ENCODE results near the gene CYP4V2.

DNA sequence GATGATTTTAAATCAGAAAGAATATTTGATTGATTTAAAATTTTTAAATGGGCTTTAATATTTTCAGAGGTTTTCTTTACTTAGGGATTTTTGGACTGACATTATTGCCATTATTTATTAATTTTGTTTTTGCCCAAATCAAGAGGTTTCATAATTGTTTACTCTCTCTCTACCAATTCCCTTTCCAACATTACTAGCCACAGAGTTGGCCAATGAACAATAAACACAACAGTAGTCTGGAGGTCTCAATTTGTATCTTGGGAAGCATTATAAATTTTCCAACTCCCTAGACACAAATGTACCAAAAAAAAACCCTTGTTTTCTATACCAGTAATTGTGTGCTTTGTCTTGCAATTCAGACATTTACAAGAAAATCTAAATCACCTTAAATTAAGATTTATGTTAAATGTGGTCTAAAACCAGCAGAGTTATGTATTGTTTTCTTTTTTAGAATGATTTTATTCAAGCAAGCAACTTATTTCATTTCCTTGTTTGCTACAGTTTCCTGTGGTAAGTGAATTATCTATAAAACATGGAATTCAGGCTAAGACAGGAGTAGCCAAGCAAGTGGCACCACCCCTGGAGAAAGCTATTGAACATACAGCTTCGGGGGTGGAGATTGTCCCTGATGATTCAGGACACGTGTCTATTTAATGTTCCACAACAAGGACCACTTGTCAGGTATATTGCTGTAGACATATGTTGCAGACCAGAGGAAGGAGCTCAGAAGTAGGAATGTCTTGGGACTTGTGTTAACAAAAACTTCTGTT is 36.6 kb downstream of the CYP4V2 start:
- TF ChIP-seq BHLHE40 (IDR thresholded peaks at IDR 0.05; ENCODE audit: borderline replicate concordance) (no peak), SUZ12 (IDR thresholded peaks at IDR 0.05) (no peak), SP1 (IDR thresholded peaks at IDR 0.05) (no peak)

Data from HEK293T (cell line).